Embryonic facial prominence (tissue), 1 donor: Measurements from ENCODE around the gene WNT3A.

Source experiments
- DNase-seq: peaks from one replicate; pipeline ENCODE4 v3.0.0-alpha.2; 2016; ENCODE audit errors: extremely low spot score

WNT3A gene

DNA sequence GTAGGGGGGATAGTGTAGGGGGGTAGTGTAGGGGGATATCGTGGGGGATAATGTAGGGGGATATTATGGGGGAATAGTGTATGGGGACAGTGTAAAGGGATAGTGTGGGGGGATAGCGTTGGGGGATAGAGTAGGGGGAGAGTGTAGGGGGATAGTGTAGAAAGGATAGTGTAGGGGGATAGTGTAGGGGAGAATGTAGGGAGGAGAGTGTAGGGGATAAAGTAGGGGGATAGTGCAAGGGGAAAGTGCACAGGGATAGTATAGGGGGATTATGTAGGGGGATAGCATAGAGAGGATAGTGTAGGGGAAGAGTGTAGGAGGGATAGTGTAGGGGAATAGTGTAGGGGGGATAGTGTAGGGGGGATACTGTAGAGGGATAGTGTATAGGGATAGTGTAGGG is 63.4 kb downstream of the WNT3A start:
- DNase-seq: no peak

DNA sequence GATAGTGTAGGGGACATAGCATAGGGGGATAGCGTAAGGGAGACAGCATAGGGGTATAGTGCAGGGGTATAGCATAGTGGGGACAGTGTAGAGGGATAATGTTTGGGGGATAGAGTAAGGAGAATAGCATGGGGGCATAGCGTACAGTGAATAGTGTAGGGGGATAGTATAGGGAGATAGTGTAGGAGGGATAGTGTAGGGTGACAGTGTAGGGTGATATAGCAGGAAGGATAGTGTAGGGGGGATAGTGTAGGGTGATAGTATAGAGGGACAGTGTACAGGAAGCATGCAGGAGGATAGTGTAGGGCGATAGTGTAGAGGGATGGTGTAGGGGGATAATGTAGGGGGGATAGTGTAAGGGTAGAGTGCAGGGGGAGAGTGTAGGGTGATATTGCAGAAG is 64.1 kb downstream of the WNT3A start:
- no peak for DNase-seq

DNA sequence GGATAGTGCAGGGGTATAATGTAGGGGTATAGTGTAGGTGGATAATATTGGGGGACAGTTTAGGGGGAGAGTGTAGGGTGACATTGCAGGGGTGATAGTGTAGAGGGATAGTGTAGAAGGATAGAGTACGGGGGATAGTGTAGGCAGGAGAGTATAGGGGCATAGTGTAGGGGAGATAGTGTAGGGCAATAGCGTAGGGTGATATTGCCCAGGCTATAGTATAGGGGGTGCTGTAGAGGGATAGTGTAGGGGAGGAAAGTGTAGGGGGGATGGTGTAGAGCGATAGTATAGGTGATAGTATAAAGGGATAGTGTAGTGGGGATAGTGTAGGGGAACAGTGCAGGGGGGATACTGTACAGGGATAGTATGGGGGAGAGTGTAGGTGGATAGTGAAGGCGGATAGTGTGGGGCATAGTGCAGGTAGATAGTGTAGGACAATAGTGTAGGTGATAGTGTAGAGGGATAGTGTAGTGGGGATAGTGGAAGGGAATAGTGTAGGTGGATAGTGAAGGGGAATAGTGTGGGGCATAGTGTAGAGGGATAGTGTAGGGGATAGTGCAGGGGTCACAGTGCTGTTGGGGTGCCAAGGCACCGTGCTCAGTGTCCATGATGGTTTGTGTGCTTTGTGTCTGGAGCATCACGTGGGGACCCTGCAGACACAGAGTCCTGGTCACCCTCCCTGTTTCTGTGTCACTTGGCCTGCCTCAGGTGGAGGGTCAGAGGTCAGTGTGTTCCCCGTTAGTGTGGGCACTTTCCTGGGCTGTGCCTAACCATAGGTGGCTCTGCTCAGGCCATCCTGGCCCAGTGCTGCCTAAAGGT is 65.2 kb downstream of the WNT3A start:
- no peak for DNase-seq

DNA sequence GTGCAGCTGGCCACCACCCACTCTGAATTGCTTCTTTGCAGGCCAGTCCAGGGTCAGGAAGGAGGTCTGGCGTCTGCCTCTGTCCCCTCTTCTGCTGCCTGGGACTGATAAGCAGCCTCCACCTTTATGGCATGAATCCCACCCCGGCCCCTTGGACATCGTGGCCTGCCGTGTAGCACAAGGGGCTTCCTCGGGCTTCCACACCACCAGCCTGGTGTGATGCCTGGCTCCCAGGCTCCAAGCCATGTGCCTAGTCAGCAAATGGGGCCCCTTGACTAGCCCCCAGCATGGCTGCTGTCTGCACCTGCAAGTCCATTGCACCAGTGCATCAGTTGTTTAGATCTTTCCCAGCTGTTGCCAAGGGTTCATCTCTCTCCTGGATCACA is 65.9 kb downstream of the WNT3A start:
- DNase-seq: no peak

DNA sequence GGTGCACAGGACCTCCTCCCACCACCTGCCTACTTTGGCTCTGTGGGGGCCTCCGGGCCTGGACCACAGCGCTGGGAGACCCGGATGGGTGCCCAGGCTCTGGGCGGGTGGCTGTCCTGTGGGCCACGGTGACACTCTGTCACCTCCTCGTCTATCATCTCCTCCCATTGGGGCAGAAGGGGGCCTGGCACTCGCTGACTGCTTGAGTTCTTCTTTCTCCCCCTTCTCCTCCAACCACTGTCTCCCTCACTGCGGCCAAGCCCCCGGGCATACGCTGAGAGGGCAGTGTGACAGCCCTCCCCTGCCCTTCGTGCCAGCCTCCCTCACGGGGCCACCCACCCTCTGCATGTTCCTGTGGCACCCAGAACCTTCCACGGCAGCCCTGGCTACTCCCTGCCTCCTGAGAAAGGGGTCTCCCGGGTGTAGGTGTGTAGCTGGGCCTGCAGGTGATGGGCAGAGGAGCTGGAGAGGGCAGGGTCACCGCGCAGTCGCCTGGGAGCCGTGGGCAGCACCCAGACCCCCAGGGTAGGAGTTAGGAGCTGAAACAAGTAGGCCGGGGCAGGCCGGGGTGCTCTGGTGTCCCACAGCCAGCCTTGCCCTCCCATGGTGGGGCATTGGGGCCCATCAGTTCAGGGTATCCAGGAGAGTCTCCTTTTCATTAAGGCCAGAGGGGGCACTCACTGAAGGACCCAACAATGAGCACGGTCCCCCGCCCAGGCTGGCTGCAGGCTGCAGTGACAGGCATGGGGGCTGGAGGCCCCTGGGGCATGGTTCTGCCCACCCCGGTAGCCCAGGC is 66.5 kb downstream of the WNT3A start:
- DNase-seq: no peak

DNA sequence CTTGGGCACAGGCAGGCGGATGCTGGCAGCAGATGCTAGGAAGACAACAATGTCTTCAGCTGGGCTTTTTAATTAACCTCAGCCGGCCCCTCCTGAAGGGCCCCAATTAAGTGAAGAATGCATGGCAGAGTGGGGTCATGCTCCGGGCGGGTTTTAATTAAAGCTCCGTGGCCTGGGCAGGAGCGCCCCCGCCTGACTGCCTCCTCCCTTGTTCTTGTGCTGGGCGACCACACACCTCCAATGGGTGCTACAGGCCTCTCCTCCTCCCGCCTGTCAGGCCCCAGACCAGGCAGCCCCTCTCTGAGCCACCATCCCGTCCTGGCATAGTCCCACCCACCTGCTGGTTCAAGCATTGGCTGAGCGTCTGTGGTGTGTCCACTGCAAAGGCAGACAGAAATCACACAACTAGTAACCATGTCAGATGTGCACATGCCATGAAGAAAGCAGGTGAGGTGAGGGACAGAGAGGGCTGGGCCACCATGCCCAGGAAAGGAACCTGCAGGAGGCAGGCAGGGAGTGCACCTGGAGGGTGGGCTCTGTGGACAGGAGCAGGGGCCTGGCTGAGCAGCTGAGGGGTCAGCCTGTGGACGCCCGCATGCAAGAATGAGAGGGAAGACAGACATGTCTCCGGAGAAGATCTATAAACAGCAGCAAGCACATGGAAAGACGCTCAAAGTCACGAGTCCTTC is 67.2 kb downstream of the WNT3A start:
- DNase-seq: no peak

DNA sequence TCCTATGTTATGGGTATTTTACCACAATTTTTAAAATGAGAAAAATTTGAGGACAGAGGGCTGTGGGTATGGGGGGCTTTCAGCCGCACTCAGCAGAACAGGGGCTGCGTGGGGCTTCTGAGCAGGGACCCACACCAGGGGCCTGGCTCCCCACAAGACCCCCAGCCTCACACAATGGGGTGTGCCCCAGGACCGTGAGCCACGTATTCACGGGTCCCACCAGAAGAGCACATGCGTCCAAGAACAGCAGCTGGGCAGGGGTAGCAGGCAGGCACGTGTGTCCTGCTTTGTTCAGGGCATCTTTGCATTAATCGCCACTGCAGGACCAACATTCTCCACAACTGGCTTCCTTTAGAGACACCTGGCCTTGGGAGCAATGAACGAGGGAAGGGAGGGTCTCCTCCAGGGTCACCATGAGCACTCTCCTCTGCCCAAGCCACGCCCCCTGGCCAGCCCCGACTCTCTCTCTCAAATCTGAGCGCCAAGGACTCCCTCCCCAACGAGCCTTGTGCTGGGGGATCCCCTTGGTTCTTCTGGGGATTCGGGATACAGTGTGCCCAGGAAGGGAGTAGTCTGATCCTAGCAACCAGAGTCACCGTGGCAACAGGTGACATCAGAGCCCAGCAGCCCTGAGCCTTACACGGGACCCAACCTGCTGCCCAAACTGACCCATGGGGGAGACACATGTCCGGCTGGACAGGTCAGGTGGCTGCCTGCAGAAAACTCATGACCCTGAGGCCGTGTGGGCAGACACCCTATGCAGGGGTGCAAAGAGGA is 68.3 kb downstream of the WNT3A start:
- DNase-seq: no peak

DNA sequence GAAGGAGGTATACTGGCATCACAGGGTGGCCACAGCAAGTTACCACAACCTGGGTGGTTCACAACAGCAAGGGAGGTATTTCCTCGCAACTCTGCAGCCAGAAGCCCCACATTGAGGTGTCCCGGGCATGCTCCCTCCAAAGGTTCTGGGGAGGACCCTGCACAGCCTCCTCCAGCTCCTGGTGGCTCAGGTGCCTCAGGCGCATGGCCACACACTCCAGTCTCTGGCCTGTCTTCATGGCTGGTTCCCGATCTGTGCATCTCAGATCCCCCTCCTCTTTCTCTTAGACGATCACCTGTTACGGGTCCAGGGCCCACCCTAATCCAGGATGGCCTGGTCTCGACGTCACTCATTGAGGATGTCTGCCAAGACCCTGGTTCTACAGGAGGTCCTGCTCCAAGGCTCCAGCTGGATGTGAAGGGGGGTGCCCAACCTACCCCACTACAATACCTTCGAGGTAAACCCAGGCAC is 69.0 kb downstream of the WNT3A start:
- DNase-seq: no peak

DNA sequence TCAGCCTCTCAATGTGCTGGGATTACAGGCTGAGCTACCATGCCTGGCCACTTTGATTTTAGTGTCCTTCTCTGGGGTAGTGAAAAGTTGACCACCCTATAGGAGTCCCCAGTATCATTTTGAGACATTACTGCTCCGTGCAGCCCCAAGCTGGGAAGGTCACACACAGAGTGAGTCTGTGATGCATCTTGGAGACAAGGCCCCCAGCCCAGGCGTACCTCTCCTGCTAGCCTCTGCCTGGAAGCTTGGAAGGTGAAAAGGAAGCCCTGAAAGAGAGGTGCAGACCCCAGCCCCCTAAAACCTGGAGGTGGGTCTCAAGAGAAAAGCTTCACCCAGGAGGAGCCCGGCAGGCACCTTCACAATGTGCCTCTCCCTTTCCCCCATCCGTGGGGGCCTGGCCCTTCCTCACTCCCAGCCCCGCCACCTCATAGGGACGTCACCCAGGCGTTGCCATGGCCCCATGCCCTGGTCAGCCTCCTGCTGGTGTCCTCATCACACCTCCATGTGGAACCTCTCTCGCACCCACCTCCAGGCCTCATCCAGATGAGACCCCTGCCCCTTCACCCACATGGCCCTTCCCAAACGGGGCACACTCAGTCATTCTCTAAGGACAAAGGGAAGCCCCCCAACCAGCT is 70.1 kb downstream of the WNT3A start:
- DNase-seq: no peak

DNA sequence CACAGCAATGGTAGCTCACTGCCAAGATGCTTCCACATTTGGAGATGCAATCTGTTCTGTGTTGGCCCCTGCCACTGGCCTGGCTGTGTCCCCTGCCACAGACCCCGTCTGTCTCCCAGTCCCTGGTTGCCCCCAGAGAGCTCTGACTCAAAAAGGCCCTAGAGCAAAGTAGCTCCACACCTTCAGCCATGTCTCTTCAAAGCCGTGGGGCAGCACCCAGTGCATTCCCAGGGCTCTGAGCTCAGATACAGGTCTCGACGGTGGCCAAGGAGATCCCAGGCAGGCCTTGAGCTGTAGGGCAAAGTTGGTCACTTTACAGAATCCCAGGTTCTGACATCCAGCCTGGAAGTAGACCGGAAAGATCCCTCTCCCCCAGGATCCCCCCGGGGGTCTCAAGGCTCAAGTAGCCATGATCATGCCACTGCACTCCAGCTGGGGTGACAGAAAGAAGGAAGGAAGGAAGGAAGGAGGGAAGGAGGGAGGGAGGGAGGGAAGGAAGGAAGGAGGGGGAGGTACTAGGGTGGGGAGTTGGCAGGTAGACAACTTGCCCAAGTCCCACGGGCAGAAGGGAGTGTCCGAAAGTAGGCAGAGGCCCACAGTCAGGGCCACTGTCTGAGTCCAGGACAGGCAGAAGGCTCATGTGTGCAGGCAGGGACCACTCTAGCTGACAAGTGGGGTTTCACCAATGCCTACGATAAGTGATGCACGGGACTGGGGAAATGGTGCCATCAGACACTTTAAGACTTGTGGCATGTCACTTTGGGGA is 71.0 kb downstream of the WNT3A start:
- DNase-seq: no peak

DNA sequence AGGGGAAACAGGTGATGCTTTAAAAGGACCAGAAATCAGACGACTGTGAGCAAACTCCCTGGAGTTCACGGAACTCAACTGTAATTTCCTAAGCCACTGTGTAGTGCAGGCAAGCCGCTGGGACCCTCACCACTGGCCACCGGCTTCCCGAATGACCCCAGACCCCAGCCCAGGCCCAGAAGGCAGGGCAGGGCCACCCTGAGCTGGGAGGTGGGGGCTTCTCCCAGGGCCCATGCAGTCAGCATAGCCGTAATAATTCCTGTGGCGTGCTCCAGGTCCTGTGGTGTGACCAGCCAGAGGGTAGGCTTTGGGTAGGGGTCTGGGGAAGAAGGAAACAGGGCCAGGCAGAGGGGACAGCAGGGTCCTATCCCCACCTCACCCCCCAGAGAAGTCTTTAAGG is 72.2 kb downstream of the WNT3A start:
- DNase-seq: no peak

DNA sequence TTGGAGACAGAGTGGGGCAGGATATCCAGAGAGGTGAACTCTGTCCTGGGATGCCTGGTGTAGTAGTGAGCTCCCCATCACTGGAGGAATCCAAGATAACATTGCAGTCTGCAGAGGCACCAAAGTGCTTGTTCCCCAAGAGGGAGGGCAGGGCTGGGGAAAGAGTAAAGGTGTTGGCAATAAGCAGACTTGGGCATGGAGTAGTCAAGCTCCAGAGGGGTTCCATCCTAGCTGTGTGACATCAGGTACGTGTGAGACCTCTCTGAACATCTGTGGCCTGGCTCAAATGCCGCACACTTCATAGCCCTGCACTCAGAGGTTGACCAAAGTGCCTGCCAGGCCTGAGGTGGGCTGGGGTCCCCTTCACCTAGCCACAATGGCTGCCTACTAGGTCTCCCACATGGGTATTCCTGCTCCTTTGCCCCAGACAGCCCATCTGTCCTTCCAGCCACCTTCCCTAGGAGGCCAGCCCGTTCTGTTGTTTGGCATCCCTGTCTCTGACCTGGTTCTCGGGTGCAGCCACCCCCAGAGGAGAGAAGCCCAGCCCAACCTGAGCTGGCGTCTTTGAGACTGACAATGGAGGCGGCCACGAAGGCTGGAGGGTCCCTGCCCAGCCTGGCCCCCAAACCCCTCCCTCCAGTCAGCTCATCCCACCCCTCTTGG is 72.9 kb downstream of the WNT3A start:
- DNase-seq: no peak

DNA sequence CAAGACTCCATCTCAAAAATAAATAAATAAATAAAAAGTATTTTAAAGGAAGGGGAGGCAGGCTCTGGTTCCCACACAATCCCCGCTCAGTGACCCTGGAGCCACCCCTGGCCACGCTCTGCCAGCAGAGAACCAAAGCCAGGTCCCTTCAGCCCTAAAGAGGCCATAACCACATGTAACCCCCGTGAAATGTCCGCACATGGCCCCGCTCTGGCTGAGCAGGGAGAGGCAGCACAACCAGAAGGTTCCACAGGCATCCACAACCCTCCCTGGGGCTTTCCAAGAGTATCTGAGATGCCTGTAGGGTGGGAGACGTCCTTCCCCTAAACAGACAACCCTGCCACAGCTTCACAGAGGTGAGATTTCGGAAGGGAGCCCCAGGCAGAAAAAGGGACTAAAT is 74.3 kb downstream of the WNT3A start:
- no peak for DNase-seq

DNA sequence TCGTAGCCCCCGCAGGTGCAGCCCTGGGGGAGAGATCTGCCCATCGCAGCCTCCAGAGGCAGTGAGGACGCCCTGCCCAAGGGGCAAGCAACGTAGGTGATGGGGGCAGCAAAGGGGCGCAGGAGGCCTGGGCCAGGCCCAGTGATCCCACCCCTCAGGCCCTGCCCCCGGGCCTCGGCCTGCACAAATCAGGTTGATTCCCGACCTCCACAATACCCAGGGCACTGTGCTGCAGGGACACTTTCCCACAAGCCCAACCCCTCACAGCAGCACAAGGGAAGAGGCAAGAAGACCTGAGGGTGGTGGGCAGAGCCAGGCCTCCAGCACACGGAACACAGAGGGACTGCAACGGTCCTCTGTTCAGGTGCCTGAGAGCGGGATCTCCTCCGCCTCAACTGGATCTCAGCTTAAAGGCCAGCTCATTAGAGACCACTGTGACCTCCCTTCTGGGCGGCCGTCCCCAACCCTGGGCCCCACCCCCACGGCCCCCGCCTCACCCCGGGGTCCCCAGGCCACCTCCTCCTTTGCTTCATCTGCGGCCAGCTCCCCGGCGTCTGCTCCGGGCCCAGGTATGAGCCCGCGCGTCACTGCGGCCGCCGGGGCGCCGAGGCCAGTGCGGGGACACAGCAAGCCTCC is 74.9 kb downstream of the WNT3A start:
- no peak for DNase-seq

DNA sequence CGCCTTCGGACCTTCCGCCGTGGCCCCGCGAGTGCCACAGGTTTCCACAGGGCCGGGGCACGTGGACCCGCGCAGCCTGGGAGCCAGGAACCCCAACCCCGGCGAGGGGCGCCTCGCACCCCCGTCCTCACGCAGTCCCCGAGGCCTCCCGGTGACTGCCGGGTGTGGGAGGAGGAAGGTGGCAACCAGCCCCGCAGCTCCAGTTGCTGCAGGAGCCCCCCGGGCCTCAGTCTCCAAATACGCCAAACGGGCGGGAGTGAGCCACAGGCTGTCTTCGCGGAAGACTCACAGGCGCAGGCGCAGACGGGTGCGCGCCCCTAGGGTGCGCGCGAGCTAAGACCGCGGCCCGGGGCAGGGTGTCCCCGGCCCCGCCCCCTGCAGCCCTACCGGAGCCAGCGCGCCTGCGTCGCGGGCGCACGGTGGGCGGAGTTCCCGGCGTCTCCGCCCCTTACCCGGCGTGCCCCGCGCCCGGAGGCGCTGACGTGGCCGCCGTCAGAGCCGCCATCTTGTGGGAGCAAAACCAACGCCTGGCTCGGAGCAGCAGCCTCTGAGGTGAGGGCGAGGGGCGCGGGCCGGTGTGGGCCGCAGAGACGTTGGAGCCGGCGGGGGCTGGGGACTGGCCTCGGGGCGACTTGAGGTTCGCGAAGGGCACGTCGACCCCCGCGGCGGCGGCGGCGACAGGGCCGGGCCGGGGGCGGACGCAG is 75.6 kb downstream of the WNT3A start, which contains the start of gene ARF1:
Gene ARF1, plus strand, starts transcription at position 495 of the 704 bp plus-strand sequence. CDS start 14,407 bp downstream, outside the sequence.
- DNase-seq: peak; percentile 88

DNA sequence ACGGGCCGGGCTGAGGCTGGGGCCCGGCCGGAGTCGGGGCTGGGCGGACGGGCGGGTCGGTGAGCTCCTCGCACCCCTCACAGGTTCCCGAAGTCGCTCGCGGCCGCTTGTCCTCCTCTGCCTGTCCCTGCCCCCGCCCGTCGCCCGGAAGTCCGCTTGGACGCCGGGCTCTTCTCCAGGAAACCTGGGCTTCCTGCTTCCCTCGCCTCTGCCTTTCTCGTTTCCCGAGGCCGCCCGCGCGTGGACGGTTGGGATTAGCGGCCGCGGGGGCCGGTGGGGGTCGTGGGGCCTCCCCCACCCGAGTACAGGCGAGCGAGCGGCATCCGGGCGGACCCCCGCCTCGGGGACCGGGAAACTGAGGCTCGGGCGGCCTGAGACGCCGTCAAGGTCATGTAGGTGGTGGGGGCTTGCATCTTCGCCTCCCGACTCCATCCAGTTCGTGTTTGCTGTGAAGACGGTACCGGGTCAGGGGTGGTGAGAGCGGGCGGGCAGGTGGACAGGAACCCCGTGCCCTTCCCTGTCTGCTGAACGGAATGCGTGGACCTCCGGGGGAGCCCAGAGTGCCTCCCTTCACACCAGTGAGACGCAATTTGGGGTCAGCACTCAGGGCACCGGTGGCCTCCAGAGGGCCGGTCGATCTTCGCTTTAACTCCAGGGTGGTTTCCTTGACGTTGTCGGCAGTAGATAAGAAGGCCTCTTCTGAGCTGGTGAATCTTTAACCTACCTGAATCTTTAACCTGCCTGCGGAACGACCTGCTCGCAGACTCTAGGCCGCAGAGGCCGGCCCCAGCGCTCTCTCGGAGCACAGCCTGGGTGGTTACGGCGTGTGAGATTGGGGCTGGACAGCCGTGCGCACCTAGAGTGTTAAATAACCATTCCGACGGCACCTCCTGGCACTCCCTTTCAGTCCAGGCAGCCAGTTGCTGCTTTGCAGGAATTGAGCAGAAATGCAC is 76.4 kb downstream of the WNT3A start:
- DNase-seq: peak; percentile 34

DNA sequence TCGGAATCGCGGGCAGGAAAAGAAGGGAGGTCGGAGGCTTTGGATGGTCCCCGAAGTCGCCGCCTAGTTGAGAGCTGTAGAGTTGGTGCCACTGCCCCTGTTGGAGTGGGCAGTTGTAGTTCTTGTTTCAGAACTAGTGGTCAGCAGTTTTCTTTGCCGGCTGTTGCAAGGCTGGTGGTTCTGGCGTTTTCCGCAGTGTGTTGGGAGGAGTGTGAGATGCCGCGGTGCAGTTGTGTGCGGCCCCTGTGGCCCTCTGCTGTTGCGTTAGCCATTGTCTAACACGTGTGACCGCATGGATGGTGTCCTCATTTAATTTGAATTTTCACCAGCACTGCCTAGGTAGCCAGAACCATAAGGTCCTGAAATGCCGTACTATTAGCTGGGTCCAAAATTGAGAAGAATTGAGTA is 77.1 kb downstream of the WNT3A start:
- no peak for DNase-seq
